ENCODE data around the gene CCZ1B. TPM values are rescaled to one million over a fixed set of nuclear protein-coding genes. Genes with fewer than 3 reads are reported as not detected.
"Not testable (repeated sequence)": the region's sequence is repeated elsewhere in the genome, so short reads cannot be mapped to it uniquely, and the experiment has no call there.

Gene CCZ1B
- total and polyA plus RNA-seq, 2 of the 8 experiments (the other 6 are each of a cell fraction or from before 2014, with no cell fraction given) = 18.0 to 55.2 TPM

GRCh38 chr7:6842278-6842921 is 16.3 kb upstream of the CCZ1B start:
- H3K36me3 ChIP-seq (ENCODE audit: control insufficient read depth in 2 of 4, insufficient read depth in 4 of 4, low read length in 3 of 4); H3K4me3 ChIP-seq (ENCODE audit: extremely low read depth in 1 of 4, insufficient read depth in 2 of 4, low read depth in 3 of 4, low read length in 4 of 4); H3K14ac ChIP-seq (ENCODE audit: insufficient read length); H2BK12ac ChIP-seq (ENCODE audit: low read depth, low read length); H2AFZ ChIP-seq (ENCODE audit: low read length); H3K79me2 ChIP-seq (ENCODE audit: control insufficient read depth in 1 of 2, insufficient read depth in 2 of 2, low read length in 2 of 2); H2BK120ac ChIP-seq (replicated peaks; ENCODE audit: low read depth, low read length); H3K27ac ChIP-seq (ENCODE audit: low read depth, low read length); H3K4ac ChIP-seq (replicated peaks; ENCODE audit: insufficient read length, low read depth, low read length); H2BK15ac ChIP-seq (ENCODE audit: low read length); H3K23ac ChIP-seq (ENCODE audit: insufficient read length); POLR2A ChIA-PET (ENCODE audit: partially characterized antibody); H4K5ac ChIP-seq (ENCODE audit: insufficient read length, low read depth, low read length); H3K9me3 ChIP-seq (ENCODE audit: insufficient read depth in 2 of 2, low read depth in 1 of 2, low read length in 1 of 2); H4K8ac ChIP-seq (ENCODE audit: extremely low read depth, insufficient read depth, low read length); H3K23me2 ChIP-seq (ENCODE audit: low read depth, low read length); H3K56ac ChIP-seq (replicated peaks; ENCODE audit: insufficient read length, low read depth, low read length); H3K9ac ChIP-seq (replicated peaks in 1 of 4; ENCODE audit: extremely low read depth in 1 of 4, low read depth in 3 of 4, low read length in 3 of 4); FAIRE-seq; H3K79me1 ChIP-seq (ENCODE audit: low read depth, low read length); H4K20me1 ChIP-seq (replicated peaks in 1 of 2; ENCODE audit: control insufficient read depth in 1 of 2, insufficient read depth in 2 of 2, low read length in 2 of 2); H3K18ac ChIP-seq (ENCODE audit: extremely low read depth, low read length); H4K91ac ChIP-seq (replicated peaks; ENCODE audit: insufficient read length, low read length); H2AK5ac ChIP-seq (ENCODE audit: low read depth, low read length); H3K4me2 ChIP-seq (ENCODE audit: insufficient read depth in 1 of 2, low read depth in 2 of 2, low read length in 2 of 2); H3K4me1 ChIP-seq (replicated peaks in 1 of 4; ENCODE audit: control insufficient read depth in 3 of 4, insufficient read depth in 4 of 4, low read length in 3 of 4); CTCF ChIA-PET (ENCODE audit: partially characterized antibody); H2BK5ac ChIP-seq (ENCODE audit: low read depth, low read length); DNase-seq (ENCODE audit: low read depth in 1 of 2, low spot score in 2 of 2); H2BK20ac ChIP-seq (ENCODE audit: low read length); H3K27me3 ChIP-seq (replicated peaks in 1 of 4; ENCODE audit: control insufficient read depth in 3 of 4, extremely low read depth in 1 of 4, insufficient read depth in 3 of 4, low read length in 3 of 4): not testable (repeated sequence)
- WGBS, 2 experiments (ENCODE audit: extremely low coverage in 1 of 2, insufficient coverage in 1 of 2, insufficient read length in 1 of 2, insufficient replicate concordance in 2 of 2, low coverage in 1 of 2, low lambda C conversion rate in 2 of 2, missing lambda C conversion rate in 1 of 2) = 87% methylated on average over 20 of the region's 20 CpGs; no CpG with 5 or more reads in 1 of the 2 experiments

- H3K27ac ChIP-seq (ENCODE audit: low read depth, low read length); H2BK120ac ChIP-seq (replicated peaks; ENCODE audit: low read depth, low read length); H3K79me1 ChIP-seq (ENCODE audit: low read depth, low read length); H3K4me1 ChIP-seq (replicated peaks in 1 of 4; ENCODE audit: control insufficient read depth in 3 of 4, insufficient read depth in 4 of 4, low read length in 3 of 4); FAIRE-seq; H3K36me3 ChIP-seq (ENCODE audit: control insufficient read depth in 2 of 4, insufficient read depth in 4 of 4, low read length in 3 of 4); H4K5ac ChIP-seq (ENCODE audit: insufficient read length, low read depth, low read length); H3K4me3 ChIP-seq (ENCODE audit: extremely low read depth in 1 of 4, insufficient read depth in 2 of 4, low read depth in 3 of 4, low read length in 4 of 4); DNase-seq (ENCODE audit: low read depth in 1 of 2, low spot score in 2 of 2); H2AK5ac ChIP-seq (ENCODE audit: low read depth, low read length); H3K4ac ChIP-seq (replicated peaks; ENCODE audit: insufficient read length, low read depth, low read length); H3K23ac ChIP-seq (ENCODE audit: insufficient read length); H3K4me2 ChIP-seq (ENCODE audit: insufficient read depth in 1 of 2, low read depth in 2 of 2, low read length in 2 of 2); H3K14ac ChIP-seq (ENCODE audit: insufficient read length); H4K91ac ChIP-seq (replicated peaks; ENCODE audit: insufficient read length, low read length); H3K23me2 ChIP-seq (ENCODE audit: low read depth, low read length); H3K9ac ChIP-seq (replicated peaks in 1 of 4; ENCODE audit: extremely low read depth in 1 of 4, low read depth in 3 of 4, low read length in 3 of 4); H3K9me3 ChIP-seq (ENCODE audit: insufficient read depth in 2 of 2, low read depth in 1 of 2, low read length in 1 of 2); H3K27me3 ChIP-seq (replicated peaks in 1 of 4; ENCODE audit: control insufficient read depth in 3 of 4, extremely low read depth in 1 of 4, insufficient read depth in 3 of 4, low read length in 3 of 4); H2BK15ac ChIP-seq (ENCODE audit: low read length); H4K8ac ChIP-seq (ENCODE audit: extremely low read depth, insufficient read depth, low read length); CTCF ChIA-PET (ENCODE audit: partially characterized antibody); H3K79me2 ChIP-seq (ENCODE audit: control insufficient read depth in 1 of 2, insufficient read depth in 2 of 2, low read length in 2 of 2); POLR2A ChIA-PET (ENCODE audit: partially characterized antibody); H3K18ac ChIP-seq (ENCODE audit: extremely low read depth, low read length); H2BK20ac ChIP-seq (ENCODE audit: low read length); H2BK5ac ChIP-seq (ENCODE audit: low read depth, low read length); H2BK12ac ChIP-seq (ENCODE audit: low read depth, low read length); H3K56ac ChIP-seq (replicated peaks; ENCODE audit: insufficient read length, low read depth, low read length); H4K20me1 ChIP-seq (replicated peaks in 1 of 2; ENCODE audit: control insufficient read depth in 1 of 2, insufficient read depth in 2 of 2, low read length in 2 of 2); H2AFZ ChIP-seq (ENCODE audit: low read length): not testable (repeated sequence)
- 94% methylated on average over 10 of the region's 10 CpGs; no CpG with 5 or more reads in 1 of the 2 experiments for WGBS, 2 experiments (ENCODE audit: extremely low coverage in 1 of 2, insufficient coverage in 1 of 2, insufficient read length in 1 of 2, insufficient replicate concordance in 2 of 2, low coverage in 1 of 2, low lambda C conversion rate in 2 of 2, missing lambda C conversion rate in 1 of 2)
These were observed 11.0 kb upstream of the CCZ1B start for GRCh38 chr7:6837081-6837480.

Data from H1 (cell line).